H9 (cell line): ENCODE data around the gene PAK6. TPM values are rescaled to one million over a fixed set of nuclear protein-coding genes. Genes with fewer than 3 reads are reported as not detected.

Experiments
- DNase-seq: peaks from one replicate; pipeline ENCODE4 v3.0.0-alpha.2; 2017
- H2AFZ ChIP-seq: one replicate; pipeline ENCODE4 v1.6.1; 2013; ENCODE audit warnings: mild to moderate bottlenecking, low read length, control low read depth, moderate library complexity
- H2AK5ac ChIP-seq: 2 replicates; pipeline ENCODE4 v1.6.1; 2013; ENCODE audit warnings: low read length, control low read depth, mixed read lengths; ENCODE audit not compliant: insufficient read length
- H2BK120ac ChIP-seq: one replicate; pipeline ENCODE4 v1.6.1; 2013; ENCODE audit warnings: low read depth, mild to moderate bottlenecking, low read length, control low read depth, inconsistent platforms; ENCODE audit not compliant: poor library complexity, severe bottlenecking
- H2BK12ac ChIP-seq: 2 replicates; pipeline ENCODE4 v1.6.1; 2013; ENCODE audit warnings: low read length, control low read depth, mixed read lengths, low read depth; ENCODE audit not compliant: insufficient read length
- H2BK15ac ChIP-seq: 2 replicates; pipeline ENCODE4 v1.6.1; 2013; ENCODE audit warnings: low read depth, low read length, control low read depth
- H2BK20ac ChIP-seq: one replicate; pipeline ENCODE4 v1.6.1; 2013; ENCODE audit warnings: low read depth, mild to moderate bottlenecking, low read length, control low read depth, inconsistent platforms; ENCODE audit not compliant: poor library complexity, severe bottlenecking
- H2BK5ac ChIP-seq: 2 replicates; pipeline ENCODE4 v1.6.1; 2013; ENCODE audit warnings: low read length, control low read depth, mixed read lengths; ENCODE audit not compliant: insufficient read length
- H3K14ac ChIP-seq: 2 replicates; pipeline ENCODE4 v1.6.1; 2013; ENCODE audit warnings: low read length, control low read depth; ENCODE audit not compliant: insufficient read depth
- H3K18ac ChIP-seq: 2 replicates; pipeline ENCODE4 v1.6.1; 2013; ENCODE audit warnings: low read depth, mild to moderate bottlenecking, mixed read lengths, low read length, control low read depth; ENCODE audit not compliant: insufficient read length
- H3K23ac ChIP-seq: 2 replicates; pipeline ENCODE4 v1.6.1; 2013; ENCODE audit warnings: low read length, control low read depth, mixed read lengths, low read depth; ENCODE audit not compliant: insufficient read length
- H3K23me2 ChIP-seq: 2 replicates; pipeline ENCODE4 v1.6.1; 2013; ENCODE audit warnings: low read depth, mild to moderate bottlenecking, mixed read lengths, low read length, control low read depth; ENCODE audit not compliant: insufficient read length, poor library complexity, severe bottlenecking
- H3K27ac ChIP-seq: 2 replicates; pipeline ENCODE4 v1.5.1; 2013; ENCODE audit warnings: low read length, control low read depth, mixed read lengths, low read depth; ENCODE audit not compliant: insufficient read length
- H3K27me3 ChIP-seq: 2 replicates; pipeline ENCODE4 v1.6.1; 2013; ENCODE audit warnings: low read length, control low read depth, inconsistent platforms; ENCODE audit not compliant: insufficient read depth
- H3K4ac ChIP-seq: 2 replicates; pipeline ENCODE4 v1.6.1; 2013; ENCODE audit warnings: low read depth, mild to moderate bottlenecking, control low read depth, inconsistent platforms, low read length, moderate library complexity
- H3K4me1 ChIP-seq: 2 replicates; pipeline ENCODE4 v1.6.1; 2013; ENCODE audit warnings: low read length, control low read depth, inconsistent platforms; ENCODE audit not compliant: insufficient read depth
- H3K4me2 ChIP-seq: 2 replicates; pipeline ENCODE4 v1.6.1; 2013; ENCODE audit warnings: low read length, control low read depth, mixed read lengths; ENCODE audit not compliant: insufficient read length, insufficient read depth
- H3K56ac ChIP-seq: 2 replicates; pipeline ENCODE4 v1.6.1; 2013; ENCODE audit warnings: low read depth, mild to moderate bottlenecking, mixed read lengths, low read length, control low read depth; ENCODE audit not compliant: insufficient read length
- H3K79me1 ChIP-seq: 2 replicates; pipeline ENCODE4 v1.6.1; 2013; ENCODE audit warnings: low read depth, mild to moderate bottlenecking, moderate library complexity, low read length, control low read depth, inconsistent platforms; ENCODE audit not compliant: insufficient read depth, poor library complexity, severe bottlenecking
- H3K79me2 ChIP-seq: 2 replicates; pipeline ENCODE4 v1.6.1; 2013; ENCODE audit warnings: low read length, control low read depth, inconsistent platforms; ENCODE audit not compliant: insufficient read depth
- H3K9ac ChIP-seq: 2 replicates; pipeline ENCODE4 v1.6.1; 2013; ENCODE audit warnings: low read length, control low read depth, mixed read lengths; ENCODE audit not compliant: insufficient read length; ENCODE audit errors: extremely low read depth
- H3K9me3 ChIP-seq: one replicate; pipeline ENCODE4 v1.6.1; 2013; ENCODE audit warnings: low read depth, low read length, inconsistent platforms; ENCODE audit not compliant: control insufficient read depth
- H3T11ph ChIP-seq: one replicate; pipeline ENCODE4 v1.6.1; 2013; ENCODE audit warnings: mild to moderate bottlenecking, low read length, control low read depth, inconsistent platforms
- H4K20me1 ChIP-seq: one replicate; pipeline ENCODE4 v1.6.1; 2013; ENCODE audit not compliant: control insufficient read depth, insufficient read length, insufficient read depth
- H4K5ac ChIP-seq: 2 replicates; pipeline ENCODE4 v1.6.1; 2013; ENCODE audit warnings: low read depth, mild to moderate bottlenecking, mixed read lengths, low read length, control low read depth; ENCODE audit not compliant: insufficient read length
- H4K8ac ChIP-seq: replicated peaks from 2 replicates; pipeline ENCODE4 v1.6.1; 2013; ENCODE audit warnings: low read length, control low read depth, mixed read lengths, low read depth; ENCODE audit not compliant: insufficient read length
- H4K91ac ChIP-seq: 2 replicates; pipeline ENCODE4 v1.6.1; 2013; ENCODE audit warnings: low read depth, mild to moderate bottlenecking, moderate library complexity, mixed read lengths, low read length, control low read depth; ENCODE audit not compliant: insufficient read length
- H3K27ac Mint-ChIP-seq, 3 experiments: 2 replicates in 2 of 3; 3 replicates in 1 of 3; pipeline ENCODE4 v1.8.0; 2020 to 2021; ENCODE audit warnings: mixed read lengths in 3 of 3, mild to moderate bottlenecking in 1 of 3, moderate library complexity in 1 of 3
- H3K27me3 Mint-ChIP-seq: 2 replicates; pipeline ENCODE4 v1.8.0; 2021; ENCODE audit warnings: low read depth, mild to moderate bottlenecking, moderate library complexity, mixed read lengths
- H3K36me3 Mint-ChIP-seq, 3 experiments: 2 replicates in 2 of 3; 3 replicates in 1 of 3; pipeline ENCODE4 v1.8.0; 2020 to 2021; ENCODE audit warnings: low read depth in 3 of 3, mixed read lengths in 3 of 3; ENCODE audit not compliant: insufficient read depth in 1 of 3
- H3K4me1 Mint-ChIP-seq, 2 experiments: 2 replicates each; pipeline ENCODE4 v1.8.0; 2020; ENCODE audit warnings: mixed read lengths in 2 of 2
- H3K4me3 Mint-ChIP-seq, 2 experiments: 2 replicates in 1 of 2; 3 replicates in 1 of 2; pipeline ENCODE4 v1.8.0; 2020 to 2021; ENCODE audit warnings: mild to moderate bottlenecking in 2 of 2, mixed read lengths in 2 of 2, moderate library complexity in 1 of 2
- H3K9me3 Mint-ChIP-seq, 2 experiments: 2 replicates in 1 of 2; 3 replicates in 1 of 2; pipeline ENCODE4 v1.8.0; 2020; ENCODE audit warnings: mild to moderate bottlenecking in 2 of 2, mixed read lengths in 2 of 2, moderate library complexity in 1 of 2
- CTCF ChIP-seq: fragments of 200-600 bp; sonication (generic); conservative IDR thresholded peaks from 3 replicates; pipeline ENCODE4 v1.8.0; 2021; ENCODE audit warnings: antibody characterized with exemption, mild to moderate bottlenecking
- WGBS: extraction: QIAGEN DNeasy Blood & Tissue Kit; methylation state at CpG from one replicate; pipeline ENCODE4 v1.1.7; 2013; ENCODE audit warnings: missing lambda C conversion rate, low lambda C conversion rate, mixed read lengths; ENCODE audit not compliant: insufficient read length; ENCODE audit errors: extremely low coverage; 5-methylcytosine and 5-hydroxymethylcytosine counted together
- total RNA-seq: library from RNA; stranded (reverse); gene quantifications from 2 replicates; pipeline ENCODE4 v1.2.1, GENCODE V29; 2021

PAK6 gene
- total RNA-seq, 1 experiment from 2014 or later = 7.4 TPM

GRCh38 chr15:40249477-40250303 lies 10.8 kb downstream of the PAK6 start:
- no CpG with 5 or more reads among the region's 11 CpGs for WGBS
- no peak for DNase-seq
- Histone ChIP-seq H3K23ac (no peak overlapping the region), H2AFZ (no peak overlapping the region), H3K27me3 (peaks cover 16% of the 10 kb centered on the region; the same call in 1 of the 2 replicates), H4K20me1 (no peaks in the 10 kb centered on the region), H4K91ac (no peak overlapping the region), H2AK5ac (no peak overlapping the region), H4K5ac (no peak overlapping the region), H3K27ac (no peak overlapping the region), H3K18ac (no peak overlapping the region), H2BK5ac (no peak overlapping the region), H2BK20ac (no peak overlapping the region), H3K9me3 (no peaks in the 10 kb centered on the region), H3K4me2 (no peak overlapping the region), H2BK15ac (no peak overlapping the region), H2BK12ac (no peak overlapping the region), H3K79me1 (no peaks in the 10 kb centered on the region), H3K4ac (no peak overlapping the region), H3K56ac (no peak overlapping the region), H2BK120ac (no peak overlapping the region), H3K79me2 (no peaks in the 10 kb centered on the region), H3K9ac (no peak overlapping the region), H3K23me2 (peaks cover 9% of the 10 kb centered on the region), H3K4me1 (no peaks in the 10 kb centered on the region), H3T11ph (no peak overlapping the region), H3K14ac (no peak overlapping the region), H4K8ac (no peak overlapping the region)
- Mint-ChIP-seq H3K36me3 (peaks cover 0 to 3% (median 0%) of the 10 kb centered on the region in 3 experiments; a peak in 1 of 7 replicates), H3K27me3 (peaks cover 47% of the 10 kb centered on the region), H3K9me3 (no peaks in the 10 kb centered on the region; a peak in 1 of 5 replicates), H3K4me3 (no peak overlapping the region), H3K27ac (peak overlapping the region in 1 of 3 experiments; percentile 63; a peak in 1 of 7 replicates), H3K4me1 (peaks cover 24 to 33% of the 10 kb centered on the region in 2 experiments)
- no peak for TF ChIP-seq CTCF
